Endothelial cell of umbilical vein (primary cell): ENCODE data around the gene GSTO2. TPM values are rescaled to one million over a fixed set of nuclear protein-coding genes. Genes with fewer than 3 reads are reported as not detected.

Source experiments
- BruUV-seq: library from RNA; stranded (reverse); fragments of 400-500 nt; replicated peaks from 2 replicates; lab custom pipeline; 2021; lab: Mats Ljungman, UMichigan
- CTCF ChIA-PET: fragments of 300-600, 350-600 bp; sonication (Branson Sonifier 250); formaldehyde crosslinking; loops from one replicate; lab custom pipeline; 2021; ENCODE audit warnings: antibody characterized with exemption, inconsistent platforms; lab: Charles Lee
- POLR2A ChIA-PET: fragments of 300-600, 350-600 bp; sonication (Branson Sonifier 250); formaldehyde crosslinking; loops from one replicate; lab custom pipeline; 2021; ENCODE audit warnings: antibody characterized with exemption, inconsistent platforms; lab: Charles Lee
- DNase-seq: peaks from one replicate; pipeline ENCODE4 v3.0.0-alpha.2; 2011; ENCODE audit warnings: low read depth, low spot score
- FAIRE-seq: peaks from 2 replicates; lab custom pipeline; 2011; peaks lifted over from hg19 to GRCh38; lab: Jason Lieb, UNC
- H2AFZ ChIP-seq: 2 replicates; pipeline ENCODE4 v1.6.0; 2012; ENCODE audit warnings: low read depth, low read length, control low read depth, inconsistent platforms
- H3K27ac ChIP-seq: 2 replicates; pipeline ENCODE4 v1.5.1; 2011; ENCODE audit warnings: low read depth, mild to moderate bottlenecking, control low read depth, low read length, moderate library complexity; ENCODE audit not compliant: insufficient read depth
- H3K27me3 ChIP-seq, 2 experiments: 2 replicates each; pipeline versions ENCODE4 v1.6.0 to v1.6.1; 2011; ENCODE audit warnings: low read length in 2 of 2, mixed read lengths in 1 of 2; ENCODE audit not compliant: control insufficient read depth in 2 of 2, insufficient read depth in 2 of 2
- H3K36me3 ChIP-seq, 2 experiments: 2 replicates in 1 of 2; 3 replicates in 1 of 2; pipeline ENCODE4 v1.5.1; 2011; ENCODE audit warnings: low read length in 2 of 2, mild to moderate bottlenecking in 1 of 2, moderate library complexity in 1 of 2; ENCODE audit not compliant: control insufficient read depth in 2 of 2, insufficient read depth in 2 of 2; ENCODE audit errors: extremely low read depth in 1 of 2
- H3K4me1 ChIP-seq: 3 replicates; pipeline ENCODE4 v1.5.1; 2011; ENCODE audit warnings: mild to moderate bottlenecking, low read length; ENCODE audit not compliant: control insufficient read depth, insufficient read depth; ENCODE audit errors: extremely low read depth
- H3K4me2 ChIP-seq: 2 replicates; pipeline ENCODE4 v1.6.1; 2011; ENCODE audit warnings: low read length, control low read depth, mixed read lengths; ENCODE audit not compliant: insufficient read depth
- H3K4me3 ChIP-seq, 3 experiments: fragments of 200-600 bp in 1 of 3; sonication (generic), shearing (Covaris generic) in 1 of 3; replicated peaks in 1 of 3; 2 replicates each; pipeline ENCODE4 v1.5.1; 2011 to 2016; ENCODE audit warnings: control low read depth in 3 of 3, low read length in 3 of 3, mild to moderate bottlenecking in 2 of 3, inconsistent platforms in 1 of 3, low read depth in 1 of 3, moderate library complexity in 1 of 3; ENCODE audit not compliant: insufficient read depth in 1 of 3
- H3K79me2 ChIP-seq: 2 replicates; pipeline ENCODE4 v1.6.0; 2012; ENCODE audit warnings: low read length, inconsistent platforms; ENCODE audit not compliant: control insufficient read depth, insufficient read depth
- H3K9ac ChIP-seq: replicated peaks from 2 replicates; pipeline ENCODE3; 2011; ENCODE audit warnings: low read length, control low read depth; ENCODE audit not compliant: insufficient read depth; ENCODE audit errors: extremely low read depth
- H3K9me1 ChIP-seq: replicated peaks from 3 replicates; pipeline ENCODE4 v1.6.0; 2011; ENCODE audit warnings: mild to moderate bottlenecking, low read length; ENCODE audit not compliant: control insufficient read depth, insufficient read depth; ENCODE audit errors: extremely low read depth
- H3K9me3 ChIP-seq: replicated peaks from 2 replicates; pipeline ENCODE4 v1.5.1; 2012; ENCODE audit warnings: low read length, inconsistent platforms; ENCODE audit not compliant: control insufficient read depth, insufficient read depth
- H4K20me1 ChIP-seq: replicated peaks from 2 replicates; pipeline ENCODE3; 2011; ENCODE audit warnings: mild to moderate bottlenecking, low read length; ENCODE audit not compliant: control insufficient read depth, insufficient read depth; ENCODE audit errors: extremely low read depth
- EZH2 ChIP-seq: IDR thresholded peaks from 2 replicates; pipeline ENCODE4 v1.6.1; 2012; ENCODE audit warnings: borderline replicate concordance, low read depth, mild to moderate bottlenecking, moderate library complexity, low read length, inconsistent platforms; ENCODE audit not compliant: severe bottlenecking
- FOS ChIP-seq: IDR thresholded peaks from 2 replicates; pipeline ENCODE4 v1.6.1; 2011; ENCODE audit warnings: mild to moderate bottlenecking, low read length, moderate library complexity, borderline replicate concordance; ENCODE audit not compliant: insufficient read depth
- GATA2 ChIP-seq: IDR thresholded peaks from 2 replicates; pipeline ENCODE4 v1.7.0; 2011; ENCODE audit warnings: low read depth, mild to moderate bottlenecking, moderate library complexity, mixed read lengths, low read length; ENCODE audit not compliant: insufficient read length, insufficient read depth
- JUN ChIP-seq: IDR thresholded peaks from 2 replicates; pipeline ENCODE4 v1.6.1; 2011; ENCODE audit warnings: borderline replicate concordance, low read depth; ENCODE audit not compliant: insufficient read length, insufficient read depth
- MYC ChIP-seq: IDR thresholded peaks from one replicate; pipeline ENCODE4 v1.6.1; 2011; ENCODE audit warnings: mild to moderate bottlenecking, low read depth, low read length
- POLR2A ChIP-seq: IDR thresholded peaks from 2 replicates; pipeline ENCODE4 v1.6.1; 2012; ENCODE audit warnings: low read depth, mild to moderate bottlenecking, control low read depth, low read length
- POLR2AphosphoS5 ChIP-seq: IDR thresholded peaks from 2 replicates; pipeline ENCODE4 v1.6.1; 2012; ENCODE audit warnings: low read depth, mild to moderate bottlenecking, control low read depth, low read length, moderate library complexity; ENCODE audit not compliant: insufficient read depth
- dilution Hi-C: fragments of 300-500 bp; cut with MboI; formaldehyde crosslinking; loops from one replicate; pipeline ENCODE4 v1.15.0; 2019; ENCODE audit warnings: low sequenced_read_pairs; ENCODE audit not compliant: extremely low pct_ligation_motif_present
- intact Hi-C: fragments of 100-400 bp; cut with micrococcal nuclease; formaldehyde crosslinking; loops from one replicate; pipeline ENCODE4 v1.10.0; 2022
- polyA plus RNA-seq, 4 experiments: library from polyadenylated mRNA; depleted of rRNA in 3 of 4; stranded (reverse) in 3 of 4; unstranded in 1 of 4; fragments of >200 nt; gene quantifications; 2 replicates each; pipeline versions ENCODE4 v1.2.1 to v1.2.3, GENCODE V29; 2011 to 2012; ENCODE audit warnings: missing spikeins in 1 of 4
- total RNA-seq: library from RNA; stranded (reverse); gene quantifications from 2 replicates; pipeline ENCODE4 v1.2.3, GENCODE V29; 2021
- TF ChIP-seq, protein P1 (sequence below): IDR thresholded peaks from 2 replicates; pipeline ENCODE4 v1.6.1; 2011; ENCODE audit not compliant: insufficient read depth, insufficient read length
- TF ChIP-seq, protein P2 (sequence below), 2 donors: IDR thresholded peaks; 1 replicate in 1 of 2; 2 replicates in 1 of 2; pipeline ENCODE4 v1.5.1; 2011; ENCODE audit warnings: low read length in 2 of 2, mild to moderate bottlenecking in 2 of 2, moderate library complexity in 2 of 2, control low read depth in 1 of 2, inconsistent platforms in 1 of 2, low read depth in 1 of 2; ENCODE audit not compliant: insufficient read depth in 1 of 2; ENCODE audit errors: extremely low read depth in 1 of 2

The GSTO2 gene
- total and polyA plus RNA-seq, 2 donors (not counting 3 experiments of a cell fraction or from before 2014, with no cell fraction given) = 0.84 to 1.4 TPM

DNA sequence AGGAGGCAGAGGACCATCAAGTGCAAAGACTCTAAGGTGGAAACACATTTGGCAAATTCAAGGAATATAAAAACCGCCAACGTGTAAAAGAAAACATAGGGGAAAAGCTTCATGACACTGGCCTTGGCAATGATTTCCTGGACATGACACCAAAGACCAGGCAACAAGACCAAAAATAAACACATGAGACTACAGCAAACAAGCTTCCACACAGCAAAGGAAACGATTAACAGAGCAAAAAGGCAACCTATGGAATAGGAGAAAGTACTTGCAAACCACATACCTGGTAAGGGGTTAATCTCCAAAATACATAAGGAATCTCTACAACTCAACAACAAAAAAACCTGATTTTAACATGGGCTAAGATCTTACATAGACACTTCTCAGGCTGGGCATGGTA is 10.8 kb upstream of the GSTO2 start:
- intact Hi-C loops = loop anchor here (5.0 kb wide), 2 partner anchors 276 to 371 kb away; no protein-coding TSS in a partner anchor
- no TSS peak for BruUV-seq
- ChIA-PET CTCF (interaction anchor here (1.2 kb wide), 1 partner anchor 16 kb away, joined by 6 read pairs; no protein-coding TSS in a partner anchor), POLR2A (no interaction called here)
- Histone ChIP-seq H2AFZ (no peak overlapping the region), H3K27me3 (no peaks in the 10 kb centered on the region), H3K4me2 (peak overlapping the region; percentile 16), H3K27ac (peak overlapping the region; percentile 3), H3K36me3 (peaks cover 18 to 19% of the 10 kb centered on the region in 2 experiments), H4K20me1 (no peaks in the 10 kb centered on the region), H3K4me3 (no peak overlapping the region), H3K9ac (no peak overlapping the region), H3K79me2 (peaks cover 71% of the 10 kb centered on the region), H3K9me1 (no peaks in the 10 kb centered on the region), H3K4me1 (peaks cover 69% of the 10 kb centered on the region), H3K9me3 (no peaks in the 10 kb centered on the region)
- dilution Hi-C loops = no loop called here
- no peak for TF ChIP-seq JUN
- no peak for TF ChIP-seq POLR2A
- TF ChIP-seq, protein P1, sequence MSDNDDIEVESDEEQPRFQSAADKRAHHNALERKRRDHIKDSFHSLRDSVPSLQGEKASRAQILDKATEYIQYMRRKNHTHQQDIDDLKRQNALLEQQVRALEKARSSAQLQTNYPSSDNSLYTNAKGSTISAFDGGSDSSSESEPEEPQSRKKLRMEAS = no peak
- no peak for TF ChIP-seq EZH2
- TF ChIP-seq GATA2 = no peak
- TF ChIP-seq FOS = no peak
- TF ChIP-seq POLR2AphosphoS5 = no peak
- TF ChIP-seq MYC = no peak
- TF ChIP-seq, protein P2, sequence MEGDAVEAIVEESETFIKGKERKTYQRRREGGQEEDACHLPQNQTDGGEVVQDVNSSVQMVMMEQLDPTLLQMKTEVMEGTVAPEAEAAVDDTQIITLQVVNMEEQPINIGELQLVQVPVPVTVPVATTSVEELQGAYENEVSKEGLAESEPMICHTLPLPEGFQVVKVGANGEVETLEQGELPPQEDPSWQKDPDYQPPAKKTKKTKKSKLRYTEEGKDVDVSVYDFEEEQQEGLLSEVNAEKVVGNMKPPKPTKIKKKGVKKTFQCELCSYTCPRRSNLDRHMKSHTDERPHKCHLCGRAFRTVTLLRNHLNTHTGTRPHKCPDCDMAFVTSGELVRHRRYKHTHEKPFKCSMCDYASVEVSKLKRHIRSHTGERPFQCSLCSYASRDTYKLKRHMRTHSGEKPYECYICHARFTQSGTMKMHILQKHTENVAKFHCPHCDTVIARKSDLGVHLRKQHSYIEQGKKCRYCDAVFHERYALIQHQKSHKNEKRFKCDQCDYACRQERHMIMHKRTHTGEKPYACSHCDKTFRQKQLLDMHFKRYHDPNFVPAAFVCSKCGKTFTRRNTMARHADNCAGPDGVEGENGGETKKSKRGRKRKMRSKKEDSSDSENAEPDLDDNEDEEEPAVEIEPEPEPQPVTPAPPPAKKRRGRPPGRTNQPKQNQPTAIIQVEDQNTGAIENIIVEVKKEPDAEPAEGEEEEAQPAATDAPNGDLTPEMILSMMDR (IDR thresholded peaks at IDR 0.05; ENCODE audit: extremely low read depth in 1 of 2, insufficient read depth in 1 of 2, low read depth in 1 of 2, low read length in 2 of 2) = no peak
- FAIRE-seq (no peak), DNase-seq (no peak)
